ENCODE measurements around the gene ANKRD29.

ANKRD29 gene

GRCh38 chr18:23662309-23663263, at the start of gene ANKRD29:
Gene ANKRD29, minus strand, starts transcription at chr18:23662911. Its CDS starts 181 bp downstream, at chr18:23662730.
- DNase-seq, result peak; percentile 74

GRCh38 chr18:23712445-23712844, 49.7 kb upstream of the ANKRD29 start:
- DNase-seq, result no peak

- no peak for DNase-seq
Measured at GRCh38 chr18:23711426-23711825, 48.7 kb upstream of the ANKRD29 start.

GRCh38 chr18:23710946-23711345, 48.2 kb upstream of the ANKRD29 start:
- DNase-seq, result no peak

GRCh38 chr18:23710068-23710527, 47.4 kb upstream of the ANKRD29 start:
- no peak for DNase-seq

- DNase-seq, result no peak
Measured at GRCh38 chr18:23706971-23707640, 44.4 kb upstream of the ANKRD29 start.

- DNase-seq, result no peak
Measured at GRCh38 chr18:23704806-23705205, 42.1 kb upstream of the ANKRD29 start.

- DNase-seq, result no peak
Measured at GRCh38 chr18:23703987-23704384, 41.3 kb upstream of the ANKRD29 start.

- no peak for DNase-seq
Measured at GRCh38 chr18:23703057-23703986, 40.6 kb upstream of the ANKRD29 start.

GRCh38 chr18:23702606-23703005, 39.9 kb upstream of the ANKRD29 start:
- DNase-seq, result no peak

GRCh38 chr18:23701544-23702064, 38.9 kb upstream of the ANKRD29 start:
- DNase-seq, result no peak

GRCh38 chr18:23701017-23701416, 38.3 kb upstream of the ANKRD29 start:
- DNase-seq, result no peak

GRCh38 chr18:23694637-23695430, 32.1 kb upstream of the ANKRD29 start:
- no peak for DNase-seq

- no peak for DNase-seq
Measured at GRCh38 chr18:23693846-23694245, 31.1 kb upstream of the ANKRD29 start.

- no peak for DNase-seq
Measured at GRCh38 chr18:23690505-23691068, 27.9 kb upstream of the ANKRD29 start.

- DNase-seq, result peak; percentile 59
Measured at GRCh38 chr18:23689616-23690504, 27.1 kb upstream of the ANKRD29 start.

GRCh38 chr18:23689031-23689615, 26.4 kb upstream of the ANKRD29 start, which contains the start of gene LAMA3:
Gene LAMA3, plus strand, starts transcription at chr18:23689453. Its CDS starts 231 bp downstream, at chr18:23689684.
- peak; percentile 66 for DNase-seq

GRCh38 chr18:23688528-23688927, 25.8 kb upstream of the ANKRD29 start:
- DNase-seq, result no peak

GRCh38 chr18:23684515-23685197, 21.9 kb upstream of the ANKRD29 start:
- no peak for DNase-seq
